ENCODE measurements around the gene CTXN2.

GRCh38 chr15:48233246-48233645, 41.8 kb downstream of the CTXN2 start:
- TF ChIP-seq LBX2 (CRISPR knock-in tag; IDR thresholded peaks at IDR 0.05; ENCODE audit: borderline replicate concordance) (no peak), CTCF (CRISPR knock-in tag; IDR thresholded peaks at IDR 0.05) (no peak), ZNF121 (CRISPR knock-in tag; IDR thresholded peaks at IDR 0.05) (no peak), RFX1 (IDR thresholded peaks at IDR 0.05) (no peak), ZNF780A (CRISPR knock-in tag; IDR thresholded peaks at IDR 0.05) (no peak), WIZ (CRISPR knock-in tag; IDR thresholded peaks at IDR 0.05) (no peak), ZFP36 (IDR thresholded peaks at IDR 0.05; ENCODE audit: borderline replicate concordance, low read depth, low read length, partially characterized antibody) (no peak), ZNF468 (CRISPR knock-in tag; IDR thresholded peaks at IDR 0.05) (no peak), ZNF768 (CRISPR knock-in tag; IDR thresholded peaks at IDR 0.05) (no peak), POLR2A (IDR thresholded peaks at IDR 0.05; ENCODE audit: insufficient read depth in 1 of 2, low read depth in 2 of 2, low read length in 2 of 2) (no peak), ZFP41 (CRISPR knock-in tag; IDR thresholded peaks at IDR 0.05; ENCODE audit: borderline replicate concordance) (no peak), ETV6 (CRISPR knock-in tag; conservative IDR thresholded peaks at IDR 0.05) (no peak)

Measured in HepG2 (cell line).